ENCODE results near the gene PDE7B.
A peak's percentile ranks its signal among the peaks of the same experiment; 100 is the strongest.

PDE7B gene

DNA sequence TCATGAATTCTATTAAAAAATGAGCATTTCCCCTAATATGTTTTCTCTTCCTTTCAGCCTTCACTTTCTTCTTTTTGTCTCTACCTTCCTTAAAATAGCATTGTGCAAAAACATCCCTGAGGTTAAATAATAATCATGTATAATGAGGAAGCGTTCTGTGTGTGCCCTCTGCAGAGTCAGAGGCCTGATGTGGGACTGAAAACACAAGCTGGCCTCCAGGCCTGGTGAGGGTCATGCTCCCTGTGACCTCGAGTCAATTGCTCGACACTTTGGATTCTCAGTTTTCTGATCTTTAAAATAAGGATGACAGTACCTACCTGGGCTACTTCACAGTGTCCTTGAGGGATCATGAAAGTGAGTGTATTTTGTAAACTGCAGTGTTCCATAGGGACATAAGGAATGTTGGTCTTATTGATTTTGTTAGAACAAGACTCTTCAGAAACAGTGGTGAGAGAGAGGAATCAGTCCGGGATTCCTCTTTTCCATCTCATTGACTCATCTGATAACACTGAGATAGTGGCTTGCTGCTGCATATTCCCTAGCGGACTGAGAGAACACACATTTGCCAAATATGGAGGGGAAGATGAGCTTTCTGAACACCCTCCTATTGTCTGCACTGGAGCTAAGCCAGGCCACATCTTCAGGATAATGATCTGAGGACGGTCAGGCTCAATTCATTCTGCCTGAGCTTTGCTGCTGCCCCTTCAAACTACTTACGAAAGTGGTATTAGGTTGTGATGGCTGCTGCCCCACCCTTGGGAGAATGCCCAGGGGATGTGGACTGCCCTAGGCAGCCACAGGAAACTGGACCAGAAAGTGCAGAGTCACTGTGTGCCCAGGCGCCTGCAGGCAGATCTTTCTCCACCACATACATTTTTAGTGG, 39.6 kb upstream of the PDE7B start:
- peak overlapping the region; percentile 54 for H3K27ac ChIP-seq (ENCODE audit: low read depth, low read length)
- H2BK12ac ChIP-seq (ENCODE audit: low read length): no peak overlapping the region
- no peaks in the 10 kb centered on the region for H3K27me3 ChIP-seq (ENCODE audit: insufficient read depth, low read length)
- no peaks in the 10 kb centered on the region for H3K79me2 ChIP-seq (ENCODE audit: control insufficient read depth, insufficient read depth, low read length, poor library complexity)
- H3K18ac ChIP-seq (ENCODE audit: low read length): no peak overlapping the region
- no peak overlapping the region for H4K12ac ChIP-seq (ENCODE audit: low read depth, low read length)
- H3K4me3 ChIP-seq (ENCODE audit: low read depth, low read length): no peak overlapping the region
- no peak overlapping the region for H2BK5ac ChIP-seq (ENCODE audit: low read depth, low read length, poor library complexity)
- H3K4me2 ChIP-seq (ENCODE audit: low read length): no peak overlapping the region
- no peak overlapping the region for H3K4ac ChIP-seq (ENCODE audit: low read depth, low read length)
- H3K4me1 ChIP-seq (ENCODE audit: control insufficient read depth in 1 of 2, insufficient read depth in 2 of 2, low read length in 2 of 2): peaks cover 4 to 5% of the 10 kb centered on the region in 2 experiments
- no peak overlapping the region for H2AK5ac ChIP-seq (ENCODE audit: low read length)
- H3K14ac ChIP-seq (ENCODE audit: low read length): no peak overlapping the region
- no peak overlapping the region for H3K9ac ChIP-seq (ENCODE audit: low read length)
- H3K23ac ChIP-seq (ENCODE audit: low read length): no peak overlapping the region
- no CpG with 5 or more reads among the region's 8 CpGs for WGBS (ENCODE audit: extremely low coverage, insufficient coverage, insufficient read length)
- H2BK120ac ChIP-seq (ENCODE audit: insufficient read depth, low read length, poor library complexity): no peak overlapping the region
- no peaks in the 10 kb centered on the region for H3K9me3 ChIP-seq (ENCODE audit: insufficient read depth, low read depth, low read length)
- H3K36me3 ChIP-seq (ENCODE audit: control insufficient read depth in 1 of 2, insufficient read depth in 2 of 2, low read length in 2 of 2): no peaks in the 10 kb centered on the region
- H4K91ac ChIP-seq (ENCODE audit: low read depth, low read length): no peak overlapping the region
- no peak overlapping the region for H2AFZ ChIP-seq (ENCODE audit: insufficient read depth, low read length, poor library complexity)
- H3K79me1 ChIP-seq (ENCODE audit: low read length): no peaks in the 10 kb centered on the region
- no peak overlapping the region for H4K8ac ChIP-seq (ENCODE audit: low read depth, low read length)
- no peak for DNase-seq

GRCh38 chr6:135813401-135813800, 38.1 kb upstream of the PDE7B start:
- H3K36me3 ChIP-seq (ENCODE audit: control insufficient read depth in 1 of 2, insufficient read depth in 2 of 2, low read length in 2 of 2): no peaks in the 10 kb centered on the region
- no peak overlapping the region for H4K8ac ChIP-seq (ENCODE audit: low read depth, low read length)
- H4K91ac ChIP-seq (ENCODE audit: low read depth, low read length): no peak overlapping the region
- no peaks in the 10 kb centered on the region for H3K27me3 ChIP-seq (ENCODE audit: insufficient read depth, low read length)
- H2AFZ ChIP-seq (ENCODE audit: insufficient read depth, low read length, poor library complexity): no peak overlapping the region
- H2BK5ac ChIP-seq (ENCODE audit: low read depth, low read length, poor library complexity): no peak overlapping the region
- no peak overlapping the region for H3K18ac ChIP-seq (ENCODE audit: low read length)
- H3K14ac ChIP-seq (ENCODE audit: low read length): no peak overlapping the region
- WGBS (ENCODE audit: extremely low coverage, insufficient coverage, insufficient read length): no CpG with 5 or more reads among the region's 6 CpGs
- H3K23ac ChIP-seq (ENCODE audit: low read length): no peak overlapping the region
- H2BK12ac ChIP-seq (ENCODE audit: low read length): no peak overlapping the region
- no peaks in the 10 kb centered on the region for H3K79me2 ChIP-seq (ENCODE audit: control insufficient read depth, insufficient read depth, low read length, poor library complexity)
- H3K79me1 ChIP-seq (ENCODE audit: low read length): no peaks in the 10 kb centered on the region
- no peak overlapping the region for H3K4ac ChIP-seq (ENCODE audit: low read depth, low read length)
- no peak for DNase-seq
- H3K4me2 ChIP-seq (ENCODE audit: low read length): no peak overlapping the region
- no peaks in the 10 kb centered on the region for H3K9me3 ChIP-seq (ENCODE audit: insufficient read depth, low read depth, low read length)
- H4K12ac ChIP-seq (ENCODE audit: low read depth, low read length): no peak overlapping the region
- H3K9ac ChIP-seq (ENCODE audit: low read length): no peak overlapping the region
- H2BK120ac ChIP-seq (ENCODE audit: insufficient read depth, low read length, poor library complexity): no peak overlapping the region
- no peak overlapping the region for H3K27ac ChIP-seq (ENCODE audit: low read depth, low read length)
- peaks cover 4 to 5% of the 10 kb centered on the region in 2 experiments for H3K4me1 ChIP-seq (ENCODE audit: control insufficient read depth in 1 of 2, insufficient read depth in 2 of 2, low read length in 2 of 2)
- no peak overlapping the region for H3K4me3 ChIP-seq (ENCODE audit: low read depth, low read length)
- H2AK5ac ChIP-seq (ENCODE audit: low read length): no peak overlapping the region

GRCh38 chr6:135814043-135814442, 37.5 kb upstream of the PDE7B start:
- DNase-seq: no peak
- Histone ChIP-seq H4K8ac (ENCODE audit: low read depth, low read length) (no peak overlapping the region), H2AFZ (ENCODE audit: insufficient read depth, low read length, poor library complexity) (no peak overlapping the region), H3K79me1 (ENCODE audit: low read length) (no peaks in the 10 kb centered on the region), H3K14ac (ENCODE audit: low read length) (no peak overlapping the region), H2BK12ac (ENCODE audit: low read length) (no peak overlapping the region), H3K4me2 (ENCODE audit: low read length) (no peak overlapping the region), H3K4me1 (ENCODE audit: control insufficient read depth in 1 of 2, insufficient read depth in 2 of 2, low read length in 2 of 2) (peaks cover 4 to 5% of the 10 kb centered on the region in 2 experiments), H3K9me3 (ENCODE audit: insufficient read depth, low read depth, low read length) (no peaks in the 10 kb centered on the region), H3K27me3 (ENCODE audit: insufficient read depth, low read length) (no peaks in the 10 kb centered on the region), H3K9ac (ENCODE audit: low read length) (no peak overlapping the region), H3K79me2 (ENCODE audit: control insufficient read depth, insufficient read depth, low read length, poor library complexity) (no peaks in the 10 kb centered on the region), H2AK5ac (ENCODE audit: low read length) (no peak overlapping the region), H3K23ac (ENCODE audit: low read length) (no peak overlapping the region), H3K4ac (ENCODE audit: low read depth, low read length) (no peak overlapping the region), H3K4me3 (ENCODE audit: low read depth, low read length) (no peak overlapping the region), H3K36me3 (ENCODE audit: control insufficient read depth in 1 of 2, insufficient read depth in 2 of 2, low read length in 2 of 2) (no peaks in the 10 kb centered on the region), H2BK120ac (ENCODE audit: insufficient read depth, low read length, poor library complexity) (no peak overlapping the region), H2BK5ac (ENCODE audit: low read depth, low read length, poor library complexity) (no peak overlapping the region), H4K91ac (ENCODE audit: low read depth, low read length) (no peak overlapping the region), H3K27ac (ENCODE audit: low read depth, low read length) (no peak overlapping the region), H3K18ac (ENCODE audit: low read length) (no peak overlapping the region), H4K12ac (ENCODE audit: low read depth, low read length) (no peak overlapping the region)
- no CpG with 5 or more reads among the region's 4 CpGs for WGBS (ENCODE audit: extremely low coverage, insufficient coverage, insufficient read length)

GRCh38 chr6:135815216-135815615, 36.3 kb upstream of the PDE7B start:
- H3K4me1 ChIP-seq (ENCODE audit: control insufficient read depth in 1 of 2, insufficient read depth in 2 of 2, low read length in 2 of 2): peaks cover 4 to 5% of the 10 kb centered on the region in 2 experiments
- no peak overlapping the region for H3K4ac ChIP-seq (ENCODE audit: low read depth, low read length)
- no CpG with 5 or more reads among the region's 4 CpGs for WGBS (ENCODE audit: extremely low coverage, insufficient coverage, insufficient read length)
- no peak overlapping the region for H3K18ac ChIP-seq (ENCODE audit: low read length)
- no peak overlapping the region for H2AK5ac ChIP-seq (ENCODE audit: low read length)
- H3K79me2 ChIP-seq (ENCODE audit: control insufficient read depth, insufficient read depth, low read length, poor library complexity): no peaks in the 10 kb centered on the region
- H4K8ac ChIP-seq (ENCODE audit: low read depth, low read length): no peak overlapping the region
- H3K23ac ChIP-seq (ENCODE audit: low read length): no peak overlapping the region
- H3K4me3 ChIP-seq (ENCODE audit: low read depth, low read length): no peak overlapping the region
- no peak for DNase-seq
- no peak overlapping the region for H3K9ac ChIP-seq (ENCODE audit: low read length)
- no peak overlapping the region for H2BK120ac ChIP-seq (ENCODE audit: insufficient read depth, low read length, poor library complexity)
- no peaks in the 10 kb centered on the region for H3K27me3 ChIP-seq (ENCODE audit: insufficient read depth, low read length)
- no peak overlapping the region for H2BK12ac ChIP-seq (ENCODE audit: low read length)
- no peak overlapping the region for H2AFZ ChIP-seq (ENCODE audit: insufficient read depth, low read length, poor library complexity)
- H4K12ac ChIP-seq (ENCODE audit: low read depth, low read length): no peak overlapping the region
- no peaks in the 10 kb centered on the region for H3K36me3 ChIP-seq (ENCODE audit: control insufficient read depth in 1 of 2, insufficient read depth in 2 of 2, low read length in 2 of 2)
- H3K27ac ChIP-seq (ENCODE audit: low read depth, low read length): no peak overlapping the region
- no peaks in the 10 kb centered on the region for H3K79me1 ChIP-seq (ENCODE audit: low read length)
- H3K4me2 ChIP-seq (ENCODE audit: low read length): no peak overlapping the region
- H3K9me3 ChIP-seq (ENCODE audit: insufficient read depth, low read depth, low read length): no peaks in the 10 kb centered on the region
- H2BK5ac ChIP-seq (ENCODE audit: low read depth, low read length, poor library complexity): no peak overlapping the region
- H4K91ac ChIP-seq (ENCODE audit: low read depth, low read length): no peak overlapping the region
- H3K14ac ChIP-seq (ENCODE audit: low read length): no peak overlapping the region
